GM12891 (cell line): ENCODE measurements around the gene TEX29.

Source experiments
- DNase-seq: peaks from one replicate; pipeline ENCODE4 v3.0.0; 2011; ENCODE audit warnings: low spot score; ENCODE audit not compliant: insufficient read length
- FAIRE-seq: peaks from 2 replicates; lab custom pipeline; 2011; peaks lifted over from hg19 to GRCh38; lab: Jason Lieb, UNC
- PAX5 ChIP-seq: IDR thresholded peaks from 2 replicates; pipeline ENCODE4 v1.6.1; 2011; ENCODE audit warnings: low read length, moderate library complexity, mild to moderate bottlenecking; ENCODE audit not compliant: insufficient read depth, severe bottlenecking
- POLR2A ChIP-seq: IDR thresholded peaks from 2 replicates; pipeline ENCODE4 v1.6.1; 2011; ENCODE audit warnings: low read depth, low read length, control low read depth
- POLR2AphosphoS5 ChIP-seq: IDR thresholded peaks from 2 replicates; pipeline ENCODE4 v1.6.1; 2011; ENCODE audit warnings: low read depth, low read length, control low read depth
- POU2F2 ChIP-seq: IDR thresholded peaks from 2 replicates; pipeline ENCODE4 v1.6.1; 2011; ENCODE audit warnings: low read depth, mild to moderate bottlenecking, control low read depth, low read length, moderate library complexity
- SPI1 ChIP-seq: IDR thresholded peaks from 2 replicates; pipeline ENCODE4 v1.6.1; 2011; ENCODE audit warnings: low read depth, low read length, control low read depth
- TAF1 ChIP-seq: IDR thresholded peaks from 2 replicates; pipeline ENCODE4 v1.6.1; 2011; ENCODE audit warnings: low read depth, low read length, control low read depth

The TEX29 gene

DNA sequence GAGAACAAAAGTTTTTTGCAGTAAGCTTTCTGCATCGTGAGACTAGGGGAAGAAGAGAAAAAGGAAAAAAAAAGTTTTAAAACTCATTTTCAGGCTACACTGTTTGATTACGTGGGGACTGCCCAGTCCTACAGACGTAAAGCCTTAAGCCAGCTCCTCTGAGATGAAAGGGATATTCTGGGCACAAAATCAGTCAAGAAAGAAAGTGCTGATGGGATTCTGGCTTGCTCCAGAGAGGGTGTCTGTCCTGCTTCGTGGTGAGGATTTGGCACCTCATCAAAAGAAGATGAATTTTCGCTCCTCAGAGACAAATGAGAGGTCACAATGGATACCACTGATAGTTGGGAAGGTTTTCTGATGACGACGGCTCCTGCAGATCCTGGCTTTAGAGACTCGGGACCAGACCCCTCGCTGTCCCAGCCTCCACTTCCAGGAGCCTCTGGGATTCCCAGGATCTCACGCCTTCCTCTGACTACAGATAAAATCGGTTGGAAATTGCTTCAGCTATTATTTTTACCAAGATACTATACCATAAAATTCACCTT is 9.7 kb downstream of the TEX29 start:
- no peak for DNase-seq
- no peak for TF ChIP-seq POLR2A
- TF ChIP-seq TAF1: no peak
- TF ChIP-seq POU2F2: no peak
- no peak for TF ChIP-seq SPI1
- TF ChIP-seq PAX5: no peak
- no peak for FAIRE-seq

DNA sequence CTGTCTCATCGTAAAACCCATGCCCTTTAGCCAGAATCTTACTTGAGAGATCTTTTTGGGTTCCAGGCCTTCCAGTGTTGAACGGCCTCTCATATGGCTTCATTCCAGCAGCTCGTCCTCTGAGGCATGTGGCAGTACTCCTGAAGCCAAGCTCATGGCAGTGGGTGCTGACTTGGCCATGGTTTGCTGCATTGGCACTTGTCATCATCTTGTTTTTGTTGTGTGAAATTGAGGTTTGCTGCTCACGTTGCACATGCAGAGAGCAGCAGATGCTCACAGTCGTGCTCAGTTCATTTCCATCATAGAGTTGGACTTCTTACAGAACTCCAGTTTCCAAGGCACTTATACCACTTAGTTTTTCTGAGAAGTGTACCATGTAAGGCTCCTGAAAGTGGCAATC is 14.9 kb downstream of the TEX29 start:
- TF ChIP-seq POLR2AphosphoS5: no peak
- no peak for TF ChIP-seq TAF1
- TF ChIP-seq PAX5: no peak
- TF ChIP-seq SPI1: no peak
- TF ChIP-seq POU2F2: no peak
- TF ChIP-seq POLR2A: no peak
- FAIRE-seq: no peak
- DNase-seq: no peak

DNA sequence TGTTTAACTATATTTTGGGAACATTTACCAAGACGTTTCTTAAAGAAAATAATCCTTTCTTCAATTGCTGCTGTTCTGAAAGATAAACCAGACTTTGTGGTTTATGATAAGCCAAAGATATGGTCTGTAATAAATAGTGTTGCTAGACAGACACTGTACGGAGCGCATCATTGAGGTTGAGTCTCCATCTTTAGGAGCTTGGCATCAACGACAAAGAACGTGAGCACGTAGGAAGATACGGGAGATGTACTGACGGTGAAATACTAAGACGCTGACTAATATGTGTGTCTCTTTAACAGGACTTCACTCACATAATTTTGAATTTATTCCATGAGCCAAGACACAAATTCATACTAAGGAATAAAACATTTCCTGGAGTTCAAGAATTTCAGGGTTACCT is 16.2 kb downstream of the TEX29 start:
- FAIRE-seq: no peak
- no peak for DNase-seq
- TF ChIP-seq SPI1 (no peak), POLR2A (no peak), PAX5 (no peak), POLR2AphosphoS5 (no peak), TAF1 (no peak), POU2F2 (no peak)

DNA sequence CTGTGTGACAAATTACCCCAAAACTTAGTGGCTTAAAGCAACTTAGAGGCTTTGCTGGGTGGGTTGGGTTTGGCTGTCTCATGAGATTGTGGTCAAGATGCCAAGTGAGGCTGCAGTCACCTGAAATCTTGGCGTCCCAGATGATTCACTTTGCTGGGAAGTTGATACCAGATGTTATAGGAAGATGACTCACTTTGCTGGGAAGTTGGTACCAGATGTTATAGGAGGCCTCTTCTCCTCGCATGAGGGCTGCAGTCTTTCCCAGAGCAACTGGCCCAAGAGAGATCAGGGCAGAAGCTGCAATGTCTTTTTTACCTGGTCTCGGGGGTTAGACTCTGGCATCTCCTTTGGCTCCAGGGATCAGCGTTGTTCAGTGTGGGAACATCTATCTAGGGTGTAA is 16.8 kb downstream of the TEX29 start:
- FAIRE-seq (no peak), DNase-seq (no peak)
- TF ChIP-seq POU2F2 (no peak), POLR2AphosphoS5 (no peak), POLR2A (no peak), PAX5 (no peak), TAF1 (no peak), SPI1 (no peak)

DNA sequence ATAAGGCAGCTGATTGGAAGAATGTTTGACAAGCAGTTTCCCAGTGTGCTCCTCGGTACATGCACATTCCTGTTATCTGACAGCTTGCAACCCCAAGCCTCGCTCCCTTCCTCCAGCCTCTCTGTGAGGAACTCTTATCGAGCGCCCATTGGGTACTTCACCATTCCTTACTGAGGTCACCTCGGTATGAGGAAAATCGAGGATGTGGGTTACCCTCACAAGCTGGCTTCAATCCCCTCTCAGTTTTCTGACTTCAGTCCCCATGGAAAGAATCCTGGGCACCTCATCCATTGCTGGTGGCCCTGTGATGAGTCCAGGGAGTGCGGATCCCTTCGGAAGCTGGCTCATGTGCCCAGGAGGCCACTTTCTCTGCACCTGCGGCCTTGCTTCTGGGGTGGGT is 17.3 kb downstream of the TEX29 start:
- TF ChIP-seq POU2F2: no peak
- no peak for TF ChIP-seq POLR2A
- no peak for TF ChIP-seq POLR2AphosphoS5
- no peak for FAIRE-seq
- DNase-seq: no peak

DNA sequence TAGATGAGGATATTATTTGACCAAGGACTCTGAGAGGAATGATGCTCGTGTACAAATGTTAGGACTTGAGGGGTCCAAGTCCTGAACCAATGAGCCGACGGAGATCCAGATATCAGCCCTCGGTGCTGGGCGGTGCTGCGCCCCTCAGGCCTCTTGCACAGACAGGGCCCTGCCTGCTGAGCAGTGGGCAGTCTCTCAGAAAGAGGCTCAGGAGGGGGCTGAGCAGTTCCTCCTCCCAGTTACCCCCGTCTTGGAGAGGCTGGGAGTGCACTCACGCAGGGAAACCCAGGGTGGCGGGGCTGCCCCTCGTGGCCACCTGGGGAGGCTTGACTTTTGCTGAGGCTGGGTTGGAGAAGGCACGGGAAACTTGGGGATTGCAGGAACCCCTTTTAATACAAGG is 18.4 kb downstream of the TEX29 start:
- TF ChIP-seq TAF1 (no peak), POU2F2 (no peak), POLR2AphosphoS5 (no peak), PAX5 (no peak), POLR2A (no peak), SPI1 (no peak)
- no peak for DNase-seq
- no peak for FAIRE-seq

DNA sequence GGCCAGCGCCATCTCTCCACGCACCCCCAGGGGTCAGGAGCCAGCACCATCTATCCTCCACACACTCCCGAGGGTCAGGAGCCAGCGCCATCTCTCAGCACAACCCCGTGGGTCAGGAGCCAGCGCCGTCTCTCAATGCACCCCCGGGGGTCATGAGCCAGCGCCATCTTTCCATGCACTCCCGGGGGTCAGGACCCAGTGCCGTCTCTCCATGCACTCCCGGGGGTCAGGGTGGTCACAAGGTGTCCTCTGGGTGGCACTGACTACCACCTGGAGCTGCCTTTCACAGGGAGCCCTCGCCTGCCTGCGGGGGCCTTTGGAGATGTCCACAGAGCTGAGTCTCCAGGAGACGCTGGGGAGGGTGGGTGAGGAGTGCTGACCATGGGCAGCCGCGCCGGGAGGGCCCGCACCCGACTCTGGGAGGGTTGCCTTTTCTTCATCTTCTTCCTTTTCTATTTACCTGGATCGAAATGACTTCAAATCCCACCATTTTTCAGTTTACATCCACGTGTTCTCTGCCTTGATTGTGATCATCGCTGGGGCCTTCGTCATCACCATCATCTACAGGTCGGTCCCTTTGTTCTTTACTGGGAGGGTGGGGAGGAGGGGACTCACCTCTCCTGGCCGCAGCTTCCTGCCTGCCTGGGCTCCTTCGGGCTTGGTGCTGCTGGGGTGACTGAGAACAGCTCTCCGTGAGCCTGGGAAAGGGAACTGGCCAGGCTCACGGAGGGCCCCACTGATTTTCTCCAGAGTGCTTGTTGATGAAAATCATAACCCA is 19.1 kb downstream of the TEX29 start:
- FAIRE-seq (no peak), DNase-seq (no peak)
- TF ChIP-seq POU2F2 (no peak), POLR2A (no peak), TAF1 (no peak), POLR2AphosphoS5 (no peak), SPI1 (no peak), PAX5 (no peak)

DNA sequence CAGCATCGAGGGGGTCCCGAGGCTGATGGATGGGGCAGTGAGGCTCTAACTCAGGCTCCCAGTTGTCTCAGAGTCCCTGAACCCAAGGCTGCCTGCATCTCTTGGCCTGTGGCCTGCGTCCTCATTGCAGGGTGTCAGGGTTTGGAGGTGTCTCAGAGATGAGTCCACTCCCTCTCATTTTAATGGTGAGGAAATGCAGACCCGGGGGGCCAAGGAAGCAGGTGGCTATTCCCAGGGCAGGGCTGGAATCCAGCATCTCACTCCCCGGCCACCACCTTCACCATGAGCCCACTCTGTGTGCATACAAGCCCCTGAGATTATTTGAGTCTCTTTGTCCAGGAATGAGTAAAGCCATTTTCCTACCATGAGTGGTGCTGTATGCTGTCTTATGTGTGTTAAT is 21.4 kb downstream of the TEX29 start:
- FAIRE-seq: no peak
- TF ChIP-seq POU2F2: no peak
- TF ChIP-seq PAX5: no peak
- TF ChIP-seq TAF1: no peak
- TF ChIP-seq SPI1: no peak
- no peak for TF ChIP-seq POLR2AphosphoS5

DNA sequence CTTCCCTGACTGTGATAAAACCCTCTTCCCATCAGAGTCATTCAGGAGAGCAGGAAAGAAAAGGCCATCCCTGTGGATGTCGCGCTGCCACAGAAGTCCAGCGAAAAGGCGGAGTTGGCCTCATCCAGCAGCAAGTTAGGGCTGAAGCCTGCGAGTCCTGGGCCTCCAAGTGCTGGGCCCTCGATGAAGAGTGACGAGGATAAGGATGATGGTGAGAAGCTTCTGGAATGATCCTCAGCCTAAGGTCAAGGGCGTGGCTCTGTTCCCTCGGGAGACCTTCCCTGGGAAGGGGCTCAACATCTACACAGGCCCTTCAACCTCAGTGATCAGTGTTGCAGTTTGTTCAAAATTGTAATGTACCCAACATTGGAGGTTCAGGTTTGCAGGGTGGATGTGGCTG is 22.3 kb downstream of the TEX29 start:
- FAIRE-seq (no peak), DNase-seq (no peak)
- TF ChIP-seq POLR2AphosphoS5 (no peak), SPI1 (no peak), TAF1 (no peak), POLR2A (no peak), PAX5 (no peak), POU2F2 (no peak)

More for the DNA sequence above, 21.4 kb downstream of the TEX29 start:
- DNase-seq: no peak

DNA sequence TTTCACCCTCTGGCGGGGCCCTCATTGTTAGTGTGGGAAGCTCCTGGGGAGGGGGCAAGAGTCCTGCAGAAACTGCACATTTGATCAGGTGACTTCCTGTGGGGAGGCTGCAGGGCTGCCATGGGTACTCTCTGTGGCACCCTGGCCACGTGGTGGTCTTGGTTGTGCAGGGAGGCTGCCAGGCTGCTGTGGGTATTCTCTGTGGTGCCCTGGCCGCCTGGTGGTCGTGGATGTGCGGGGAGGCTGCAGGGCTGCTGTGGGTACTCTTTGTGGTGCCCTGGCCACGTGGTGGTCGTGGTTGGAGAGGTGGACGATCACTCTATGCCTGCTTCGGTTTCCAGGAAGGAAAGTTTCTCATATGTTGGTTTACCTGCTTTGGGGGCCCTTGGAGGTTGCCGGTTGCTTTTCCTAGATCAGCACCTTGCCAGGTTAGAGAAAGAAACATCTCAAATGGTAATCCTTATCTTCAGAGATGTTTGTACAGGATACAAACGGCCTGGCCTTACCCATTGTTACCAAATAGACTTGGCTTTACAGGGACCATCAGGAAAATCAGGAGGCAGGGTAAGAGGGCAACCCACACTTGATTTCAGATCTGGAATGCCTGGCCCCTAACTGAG is 22.9 kb downstream of the TEX29 start:
- TF ChIP-seq POLR2AphosphoS5: no peak
- no peak for TF ChIP-seq SPI1
- no peak for TF ChIP-seq PAX5
- TF ChIP-seq POLR2A: no peak
- TF ChIP-seq TAF1: no peak
- TF ChIP-seq POU2F2: no peak
- FAIRE-seq (no peak), DNase-seq (no peak)
